Activated CD4-positive, CD25-positive, alpha-beta regulatory T cell (primary cell): ENCODE measurements around the gene ITGB3.

Experiments
- DNase-seq, 4 experiments: peaks; one replicate each; lab custom pipeline; 2025; lab: John Stamatoyannopoulos, UW

The ITGB3 gene

GRCh38 chr17:47338026-47338425, 84.4 kb downstream of the ITGB3 start:
- DNase-seq, result no peak

DNA sequence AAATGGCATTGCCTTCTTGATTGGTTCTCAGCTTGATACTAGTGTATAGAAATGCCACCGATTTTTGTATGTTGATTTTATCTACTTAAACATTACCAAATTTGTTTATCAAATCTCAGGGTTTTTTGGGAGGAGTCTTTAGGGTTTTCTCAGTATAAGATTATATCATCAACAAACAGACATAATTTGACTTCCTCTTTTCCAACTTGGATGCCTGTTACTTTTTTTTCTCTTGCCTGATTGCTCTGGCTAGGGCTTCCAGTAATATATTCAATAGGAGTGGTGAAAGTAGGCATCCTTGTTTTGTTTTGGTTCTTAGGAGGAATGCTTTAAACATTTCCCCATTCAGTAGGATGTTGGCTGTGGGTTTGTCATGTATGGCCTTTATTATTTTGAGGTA, 99.2 kb downstream of the ITGB3 start:
- DNase-seq, result no peak

DNA sequence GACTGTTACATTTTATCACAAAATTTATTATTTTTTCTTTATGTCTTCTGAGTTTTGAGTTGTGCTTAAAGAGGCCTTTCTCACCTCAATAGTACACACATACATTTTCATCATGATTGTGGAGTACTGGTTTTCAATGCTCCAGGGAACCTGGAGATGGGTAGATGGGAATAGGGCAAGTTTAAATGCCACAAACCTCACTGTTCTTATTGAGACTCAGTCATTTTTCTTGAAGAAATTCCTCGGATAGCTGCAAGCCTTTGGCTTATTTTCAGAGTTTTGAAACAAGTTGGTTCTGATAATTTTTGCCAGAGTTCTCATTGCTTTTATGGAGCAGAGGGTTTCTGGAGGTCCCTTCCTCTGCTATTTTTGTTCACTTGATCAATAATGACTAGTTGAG, 105.0 kb downstream of the ITGB3 start:
- no peak for DNase-seq
